Heart left ventricle (tissue), 13 donors: ENCODE data around the gene NFKB1.
"Not testable (repeated sequence)": the region's sequence is repeated elsewhere in the genome, so short reads cannot be mapped to it uniquely, and the experiment has no call there.

ENCODE experiments used
- POLR2A ChIP-seq, 2 donors: fragments of 450-650 bp; IDR thresholded peaks; one replicate each; pipeline ENCODE4 v1.6.1; 2017; ENCODE audit warnings: antibody characterized with exemption in 2 of 2, mild to moderate bottlenecking in 2 of 2, moderate library complexity in 2 of 2
- TF ChIP-seq, protein P1 (sequence below), 12 donors: fragments of 200-600 bp; sonication (generic) in 4 of 12; IDR thresholded peaks; one replicate each; pipeline versions ENCODE4 v1.5.0 to v1.8.0; 2018 to 2022; ENCODE audit warnings: antibody characterized with exemption in 12 of 12, mild to moderate bottlenecking in 5 of 12
- donor health status: ischemic (EF 13 %, LVEDD 7.1; RV severe dilation, severe dysfunction).
- donor health status: DM: no; HTN: yes; CAD: no.
- donor health status: DM: no; HTN: no; CAD: no.
- donor health status: ischemic (EF 25% LVEDD 6.9; RV normal size, moderate dysfunction).
- donor health status: ischemic (EF 25% LVEDD 5.7; RV mildly dilated, moderate dysfunction).
- donor health status: ischemic (EF 35%, LVEDD 5.7; RV mildly dilated, moderate dysfunction).
- donor health status: nonischemic (EF 11% LVEDD 7.7; RV severe dilation, severe dysfunction).
- donor health status: DM: yes; HTN: yes; CAD: no.
- donor health status: PGD.
- donor health status: ischemic (EF 29% LVEDD 5.4; RV normal size, mild dysfunction).
- donor health status: nonischemic (EF 23%, LVEDD 6.1; RV moderate dilation, normal function).

DNA sequence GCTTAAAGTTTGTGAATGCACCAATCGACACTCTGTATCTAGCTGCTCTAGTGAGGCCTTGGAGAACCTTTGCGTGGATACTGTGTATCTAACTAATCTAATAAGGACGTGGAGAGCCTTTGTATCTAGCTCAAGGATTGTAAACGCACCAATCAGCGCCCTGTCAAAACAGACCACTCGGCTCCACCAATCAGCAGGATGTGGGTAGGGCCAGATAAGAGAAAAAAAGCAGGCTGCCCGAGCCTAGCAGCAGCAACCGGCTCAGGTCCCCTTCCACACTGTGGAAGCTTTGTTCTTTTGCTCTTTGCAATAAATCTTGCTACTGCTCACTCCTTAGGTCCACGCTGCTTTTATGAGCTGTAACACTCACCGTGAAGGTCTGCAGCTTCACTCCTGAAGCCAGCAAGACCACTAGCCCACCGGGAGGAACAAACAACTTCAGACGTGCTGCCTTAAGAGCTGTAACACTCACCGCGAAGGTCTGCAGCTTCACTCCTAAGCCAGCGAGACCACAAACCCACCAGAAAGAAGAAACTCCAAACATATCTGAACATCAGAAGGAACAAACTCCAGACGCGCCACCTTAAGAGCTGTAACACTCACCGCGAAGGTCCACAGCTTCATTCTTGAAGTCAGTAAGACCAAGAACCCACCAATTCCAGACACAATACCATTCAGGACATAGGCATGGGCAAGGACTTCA, 17.0 kb upstream of the NFKB1 start:
- TF ChIP-seq, protein P1, sequence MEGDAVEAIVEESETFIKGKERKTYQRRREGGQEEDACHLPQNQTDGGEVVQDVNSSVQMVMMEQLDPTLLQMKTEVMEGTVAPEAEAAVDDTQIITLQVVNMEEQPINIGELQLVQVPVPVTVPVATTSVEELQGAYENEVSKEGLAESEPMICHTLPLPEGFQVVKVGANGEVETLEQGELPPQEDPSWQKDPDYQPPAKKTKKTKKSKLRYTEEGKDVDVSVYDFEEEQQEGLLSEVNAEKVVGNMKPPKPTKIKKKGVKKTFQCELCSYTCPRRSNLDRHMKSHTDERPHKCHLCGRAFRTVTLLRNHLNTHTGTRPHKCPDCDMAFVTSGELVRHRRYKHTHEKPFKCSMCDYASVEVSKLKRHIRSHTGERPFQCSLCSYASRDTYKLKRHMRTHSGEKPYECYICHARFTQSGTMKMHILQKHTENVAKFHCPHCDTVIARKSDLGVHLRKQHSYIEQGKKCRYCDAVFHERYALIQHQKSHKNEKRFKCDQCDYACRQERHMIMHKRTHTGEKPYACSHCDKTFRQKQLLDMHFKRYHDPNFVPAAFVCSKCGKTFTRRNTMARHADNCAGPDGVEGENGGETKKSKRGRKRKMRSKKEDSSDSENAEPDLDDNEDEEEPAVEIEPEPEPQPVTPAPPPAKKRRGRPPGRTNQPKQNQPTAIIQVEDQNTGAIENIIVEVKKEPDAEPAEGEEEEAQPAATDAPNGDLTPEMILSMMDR (IDR thresholded peaks at IDR 0.05): not testable (repeated sequence)
- not testable (repeated sequence) for TF ChIP-seq POLR2A (IDR thresholded peaks at IDR 0.05)
